Spleen (tissue), 11 donors: ENCODE results near the gene SLFN11. TPM values are rescaled to one million over a fixed set of nuclear protein-coding genes. Genes with fewer than 3 reads are reported as not detected.
"Not testable (repeated sequence)": the region's sequence is repeated elsewhere in the genome, so short reads cannot be mapped to it uniquely, and the experiment has no call there.

Experiments used
- DNase-seq: peaks from one replicate; pipeline ENCODE4 v3.0.0-alpha.2; 2020
- H3K27ac ChIP-seq, 8 donors: fragments of 200-600 bp; sonication (generic) in 7 of 8; 1 replicate in 4 of 8; 2 replicates in 4 of 8; pipeline versions ENCODE4 v1.5.0 to v1.8.0; 2016 to 2021; ENCODE audit warnings: inconsistent platforms in 4 of 8, mild to moderate bottlenecking in 4 of 8, moderate library complexity in 1 of 8
- H3K27me3 ChIP-seq, 7 donors: fragments of 200-600 bp; sonication (generic) in 6 of 7; replicated peaks in 1 of 7; 1 replicate in 4 of 7; 2 replicates in 3 of 7; pipeline versions ENCODE4 v1.5.0 to v1.8.0; 2016 to 2021; ENCODE audit warnings: inconsistent platforms in 3 of 7, mild to moderate bottlenecking in 1 of 7
- H3K36me3 ChIP-seq, 6 donors: fragments of 200-600 bp; sonication (generic) in 5 of 6; 1 replicate in 4 of 6; 2 replicates in 2 of 6; pipeline versions ENCODE4 v1.5.0 to v1.8.0; 2016 to 2021; ENCODE audit warnings: inconsistent platforms in 2 of 6
- H3K4me1 ChIP-seq, 6 donors: fragments of 200-600 bp; sonication (generic) in 5 of 6; 1 replicate in 3 of 6; 2 replicates in 3 of 6; pipeline versions ENCODE4 v1.5.0 to v1.8.0; 2016 to 2021; ENCODE audit warnings: inconsistent platforms in 3 of 6
- H3K4me3 ChIP-seq, 8 donors: fragments of 200-600 bp; sonication (generic) in 7 of 8; 1 replicate in 4 of 8; 2 replicates in 4 of 8; pipeline versions ENCODE4 v1.5.0 to v1.8.0; 2016 to 2021; ENCODE audit warnings: inconsistent platforms in 4 of 8, mild to moderate bottlenecking in 4 of 8, moderate library complexity in 2 of 8
- H3K9me3 ChIP-seq, 8 donors: fragments of 200-600 bp; sonication (generic) in 7 of 8; 1 replicate in 4 of 8; 2 replicates in 4 of 8; pipeline versions ENCODE4 v1.5.0 to v1.8.0; 2016 to 2021; ENCODE audit warnings: inconsistent platforms in 4 of 8
- POLR2A ChIP-seq, 3 donors: fragments of 450-650 bp; IDR thresholded peaks; one replicate each; pipeline ENCODE4 v1.5.1; 2017; ENCODE audit warnings: antibody characterized with exemption in 3 of 3, mild to moderate bottlenecking in 1 of 3
- POLR2AphosphoS5 ChIP-seq, 3 donors: sonication (generic); formaldehyde crosslinking; IDR thresholded peaks; one replicate each; pipeline ENCODE4 v1.5.1; 2017; ENCODE audit warnings: antibody characterized with exemption in 3 of 3
- WGBS, 5 donors: extraction: QIAGEN DNeasy Blood & Tissue Kit in 3 of 5; methylation state at CpG; one replicate each; pipeline versions ENCODE4 v1.1.5 to v1.1.7; 2013 to 2018; 5-methylcytosine and 5-hydroxymethylcytosine counted together
- intact Hi-C: fragments of 100-400 bp; cut with DNase I; formaldehyde crosslinking; loops from one replicate; pipeline ENCODE4 v1.15.0; 2023; ENCODE audit warnings: low total_unique reads
- polyA plus RNA-seq, 3 donors: library from polyadenylated mRNA; stranded (reverse); fragments of 200-250 nt; gene quantifications; one replicate each; pipeline ENCODE4 v1.2.1, GENCODE V29; 2013
- small RNA-seq, 4 donors: library from RNA; depleted of rRNA; stranded (forward); fragments of <200 nt; gene quantifications; one replicate each; pipeline ENCODE3, GENCODE V24; 2016
- total RNA-seq, 7 donors: library from RNA; depleted of rRNA in 3 of 7; stranded (reverse); fragments of >200 nt in 3 of 7; fragmentation: NEBNext Ultra II Directional in 4 of 7; extraction: Animal tissue kit (Norgen Biotek cat#: 25700) in 4 of 7; gene quantifications; one replicate each; pipeline versions ENCODE4 v1.1.0 to v1.2.1, GENCODE V29; 2016 to 2021
- TF ChIP-seq, protein P1 (sequence below), 11 experiments: fragments of 200-600 bp in 7 of 11; fragments of 450-650 bp in 4 of 11; sonication (generic) in 4 of 11; IDR thresholded peaks in 8 of 11; conservative IDR thresholded peaks in 3 of 11; 1 replicate in 7 of 11; 2 replicates in 4 of 11; pipeline versions ENCODE4 v1.4.0 to v1.8.0; 2016 to 2021; ENCODE audit warnings: antibody characterized with exemption in 11 of 11, inconsistent platforms in 4 of 11, mild to moderate bottlenecking in 1 of 11
- donor health status: healthy with polysubstance abuse.
- donor health status: DM: no; HTN: no; CAD: no; lungs with moderate emphysema.
- donor health status: DM: no; HTN: no; CAD: no.
- donor health status: Bipolar disorder and iron deficiency.
- donor health status: healthy.
- donor health status: DM: no; HTN: no; CAD: no.
- donor health status: DM: yes; HTN: yes; CAD: no.

The SLFN11 gene
- total and polyA plus RNA-seq, 10 donors = 6.5 to 73.9 (median 56.6) TPM

DNA sequence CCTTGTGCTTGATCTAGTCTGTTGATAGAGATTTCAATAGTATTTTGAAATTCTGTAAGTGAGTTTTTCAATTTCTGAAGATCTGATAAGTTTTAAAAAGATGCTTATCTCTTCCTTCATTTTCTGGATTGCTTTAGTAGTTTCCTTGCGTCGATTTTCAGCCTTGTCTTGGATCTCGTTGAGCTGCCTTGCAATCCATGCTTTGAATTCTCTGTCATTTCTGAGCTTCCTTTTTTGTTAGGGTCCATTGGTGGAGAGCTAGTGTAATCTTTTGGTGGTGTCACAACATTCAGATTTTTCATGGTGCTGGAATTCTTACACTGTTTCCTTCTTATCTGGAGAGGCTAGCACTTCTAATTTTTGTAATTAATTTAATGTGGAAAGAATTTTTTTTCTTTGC is 61.1 kb downstream of the SLFN11 start:
- no peaks in the 10 kb centered on the region for H3K27me3 ChIP-seq
- no peak for DNase-seq
- intact Hi-C loops = loop anchor here (2.0 to 10.0 kb wide), 2 partner anchors 220 to 432 kb away; no protein-coding TSS in a partner anchor
- no peak overlapping the region for H3K4me3 ChIP-seq
- peaks cover 0 to 15% (median 5%) of the 10 kb centered on the region in 8 donors for H3K9me3 ChIP-seq
- TF ChIP-seq, protein P1, sequence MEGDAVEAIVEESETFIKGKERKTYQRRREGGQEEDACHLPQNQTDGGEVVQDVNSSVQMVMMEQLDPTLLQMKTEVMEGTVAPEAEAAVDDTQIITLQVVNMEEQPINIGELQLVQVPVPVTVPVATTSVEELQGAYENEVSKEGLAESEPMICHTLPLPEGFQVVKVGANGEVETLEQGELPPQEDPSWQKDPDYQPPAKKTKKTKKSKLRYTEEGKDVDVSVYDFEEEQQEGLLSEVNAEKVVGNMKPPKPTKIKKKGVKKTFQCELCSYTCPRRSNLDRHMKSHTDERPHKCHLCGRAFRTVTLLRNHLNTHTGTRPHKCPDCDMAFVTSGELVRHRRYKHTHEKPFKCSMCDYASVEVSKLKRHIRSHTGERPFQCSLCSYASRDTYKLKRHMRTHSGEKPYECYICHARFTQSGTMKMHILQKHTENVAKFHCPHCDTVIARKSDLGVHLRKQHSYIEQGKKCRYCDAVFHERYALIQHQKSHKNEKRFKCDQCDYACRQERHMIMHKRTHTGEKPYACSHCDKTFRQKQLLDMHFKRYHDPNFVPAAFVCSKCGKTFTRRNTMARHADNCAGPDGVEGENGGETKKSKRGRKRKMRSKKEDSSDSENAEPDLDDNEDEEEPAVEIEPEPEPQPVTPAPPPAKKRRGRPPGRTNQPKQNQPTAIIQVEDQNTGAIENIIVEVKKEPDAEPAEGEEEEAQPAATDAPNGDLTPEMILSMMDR (IDR thresholded peaks at IDR 0.05 in 8 of 11, conservative IDR thresholded peaks at IDR 0.05 in 3 of 11) = no peak
- TF ChIP-seq POLR2AphosphoS5 (IDR thresholded peaks at IDR 0.05) (no peak), POLR2A (IDR thresholded peaks at IDR 0.05) (no peak)
- 53 to 66% (median 60%) methylated on average over 3 of the region's 3 CpGs for WGBS, 5 donors
- H3K36me3 ChIP-seq = no peaks in the 10 kb centered on the region
- peak overlapping the region in 4 of 8 donors; percentile 86 to 87 (median 87) for H3K27ac ChIP-seq
- H3K4me1 ChIP-seq = peaks cover 3 to 34% (median 24%) of the 10 kb centered on the region in 6 donors

DNA sequence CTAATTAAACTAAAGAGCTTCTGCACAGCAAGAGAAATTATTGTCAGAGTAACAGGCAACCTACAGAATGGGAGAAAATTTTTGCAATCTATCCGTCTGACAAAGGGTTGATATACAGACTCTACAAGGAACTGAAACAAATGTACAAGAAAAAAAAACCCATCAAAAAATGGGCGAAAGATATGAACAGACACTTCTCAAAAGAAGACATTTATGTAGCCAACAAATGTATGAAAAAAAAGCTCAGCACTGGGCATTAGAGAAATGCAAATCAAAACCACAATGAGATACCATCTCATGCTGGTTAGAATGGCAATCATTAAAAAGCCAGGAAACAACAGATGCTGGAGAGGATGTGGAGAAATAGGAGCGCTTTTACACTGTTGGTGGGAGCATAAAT is 64.1 kb downstream of the SLFN11 start:
- 37 to 82% (median 60%) methylated on average over 3 of the region's 3 CpGs for WGBS, 5 donors

More for the DNA sequence above, 64.1 kb downstream of the SLFN11 start:
- H3K27me3 ChIP-seq, H3K27ac ChIP-seq, H3K4me3 ChIP-seq, H3K36me3 ChIP-seq, intact Hi-C loops, DNase-seq: not testable (repeated sequence)
- peaks cover 0 to 23% (median 18%) of the 10 kb centered on the region in 6 donors for H3K4me1 ChIP-seq
- H3K9me3 ChIP-seq = peaks cover 0 to 18% (median 5%) of the 10 kb centered on the region in 8 donors

Small RNAs within 50 kb of the gene (small RNA-seq; reads per million reads assigned to genes)
- gene AC060766.3 (0 reads per million in 4 donors), gene AC060766.5 (0 reads per million in 4 donors)

Other genes with a start within 250 kb of the SLFN11 start
- 10 to 100 TPM in 6 of 7 donors, 1 to 10 TPM in 1; 9.8 to 17.3 (median 12.5) TPM for gene NLE1, start 231.3 kb downstream of the SLFN11 start, total RNA-seq
- gene NLE1, start 231.3 kb downstream of the SLFN11 start, polyA plus RNA-seq = 1 to 10 TPM; 5.8 to 9.6 (median 8.8) TPM
- 1 to 10 TPM; 1.3 to 3.9 (median 2.5) TPM for gene UNC45B, start 225.8 kb downstream of the SLFN11 start, total RNA-seq
- gene UNC45B, start 225.8 kb downstream of the SLFN11 start, polyA plus RNA-seq = under 1 TPM; 0.08 to 0.51 (median 0.22) TPM
- not detected for gene SLC35G3, start 179.2 kb downstream of the SLFN11 start, total RNA-seq
- gene SLC35G3, start 179.2 kb downstream of the SLFN11 start, polyA plus RNA-seq = under 1 TPM in 1 of 3 donors, not detected in 2; 0.04 TPM
- 100 to 1,000 TPM in 2 of 7 donors, 10 to 100 TPM in 5; 67.9 to 110 (median 77.6) TPM for gene SLFN5, start 130.5 kb downstream of the SLFN11 start, total RNA-seq
- 1 to 10 TPM; 3.2 to 7.4 (median 4.6) TPM for gene SLFN5, start 130.5 kb downstream of the SLFN11 start, polyA plus RNA-seq
- 10 to 100 TPM; 15.7 to 26.8 (median 23.5) TPM for gene SLFN12, start 58.9 kb upstream of the SLFN11 start, total RNA-seq
- gene SLFN12, start 58.9 kb upstream of the SLFN11 start, polyA plus RNA-seq = 1 to 10 TPM; 1.6 to 8.0 (median 6.2) TPM
- 10 to 100 TPM; 24.7 to 38.1 (median 33.0) TPM for gene SLFN13, start 75.1 kb upstream of the SLFN11 start, total RNA-seq
- gene SLFN13, start 75.1 kb upstream of the SLFN11 start, polyA plus RNA-seq = 1 to 10 TPM; 1.9 to 6.0 (median 5.5) TPM
- 10 to 100 TPM; 28.6 to 39.5 (median 32.5) TPM for gene SLFN12L, start 164.1 kb upstream of the SLFN11 start, total RNA-seq
- 1 to 10 TPM in 1 of 3 donors, under 1 TPM in 2; 0.39 to 2.2 (median 0.93) TPM for gene SLFN12L, start 164.1 kb upstream of the SLFN11 start, polyA plus RNA-seq
- 1 to 10 TPM in 3 of 7 donors, under 1 TPM in 4; 0.27 to 6.2 (median 0.74) TPM for gene SLFN14, start 187.2 kb upstream of the SLFN11 start, total RNA-seq
- under 1 TPM in 2 of 3 donors, not detected in 1; 0.03 to 0.04 TPM for gene SLFN14, start 187.2 kb upstream of the SLFN11 start, polyA plus RNA-seq
- gene PEX12, start 204.9 kb upstream of the SLFN11 start, total RNA-seq = 1 to 10 TPM; 4.0 to 7.8 (median 5.1) TPM
- 1 to 10 TPM; 2.7 to 3.9 (median 3.0) TPM for gene PEX12, start 204.9 kb upstream of the SLFN11 start, polyA plus RNA-seq
- 100 to 1,000 TPM in 4 of 7 donors, 10 to 100 TPM in 3; 75.8 to 144 (median 125) TPM for gene AP2B1, start 213.7 kb upstream of the SLFN11 start, total RNA-seq
- 10 to 100 TPM; 16.7 to 33.6 (median 22.1) TPM for gene AP2B1, start 213.7 kb upstream of the SLFN11 start, polyA plus RNA-seq